ENCODE results near the gene B4GALNT2.

B4GALNT2 gene

GRCh38 chr17:49209061-49209571, 76.5 kb downstream of the B4GALNT2 start:
- DNase-seq (ENCODE audit: extremely low read depth, low read depth), result no peak
- H3K4me3 ChIP-seq (replicated peaks; ENCODE audit: low read depth, low read length), result no peak overlapping the region
- TF ChIP-seq CTCF (IDR thresholded peaks at IDR 0.05; ENCODE audit: low read depth, low read length, missing control alignments), result no peak

GRCh38 chr17:49210158-49211029, 77.8 kb downstream of the B4GALNT2 start, which contains the start of the genes ABI3 and GNGT2:
TSS of gene ABI3 (plus strand) at chr17:49210707. CDS start at chr17:49210725, 18 bp downstream.
TSS of gene GNGT2 (minus strand) at chr17:49210574. CDS start at chr17:49207422, 3,152 bp downstream.
- no peak for TF ChIP-seq CTCF (IDR thresholded peaks at IDR 0.05; ENCODE audit: low read depth, low read length, missing control alignments)
- DNase-seq (ENCODE audit: extremely low read depth, low read depth), result no peak
- no peak within 1 kb of the TSS for H3K4me3 ChIP-seq (replicated peaks; ENCODE audit: low read depth, low read length)

DNA sequence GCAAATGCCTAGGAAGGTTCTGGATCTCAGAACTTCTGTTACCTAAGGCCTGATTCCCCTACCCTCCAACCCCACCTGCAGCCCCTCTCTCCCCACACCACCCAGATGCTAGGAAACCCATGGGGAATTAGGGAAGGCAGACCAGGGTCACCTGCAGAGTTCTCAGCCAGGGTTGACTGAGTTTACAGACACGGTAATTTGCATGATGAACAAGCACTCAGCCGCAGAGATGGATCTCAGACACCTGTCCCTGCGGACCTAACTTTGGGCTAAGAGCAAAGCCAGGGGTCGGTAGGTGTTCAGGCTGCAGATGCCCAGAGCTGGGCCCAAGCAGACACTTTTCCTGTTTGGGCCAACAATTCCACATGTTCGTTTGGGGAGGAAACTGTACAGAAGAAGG, 80.8 kb downstream of the B4GALNT2 start:
- TF ChIP-seq CTCF (IDR thresholded peaks at IDR 0.05; ENCODE audit: low read depth, low read length, missing control alignments), result no peak
- DNase-seq (ENCODE audit: extremely low read depth, low read depth), result no peak
- no peak overlapping the region for H3K4me3 ChIP-seq (replicated peaks; ENCODE audit: low read depth, low read length)

GRCh38 chr17:49213847-49214246, 81.3 kb downstream of the B4GALNT2 start:
- DNase-seq (ENCODE audit: extremely low read depth, low read depth), result no peak
- no peak for TF ChIP-seq CTCF (IDR thresholded peaks at IDR 0.05; ENCODE audit: low read depth, low read length, missing control alignments)
- no peak overlapping the region for H3K4me3 ChIP-seq (replicated peaks; ENCODE audit: low read depth, low read length)

GRCh38 chr17:49214676-49215360, 82.2 kb downstream of the B4GALNT2 start:
- TF ChIP-seq CTCF (IDR thresholded peaks at IDR 0.05; ENCODE audit: low read depth, low read length, missing control alignments), result no peak
- no peak for DNase-seq (ENCODE audit: extremely low read depth, low read depth)
- H3K4me3 ChIP-seq (replicated peaks; ENCODE audit: low read depth, low read length), result no peak overlapping the region

- no peak for DNase-seq (ENCODE audit: extremely low read depth, low read depth)
- TF ChIP-seq CTCF (IDR thresholded peaks at IDR 0.05; ENCODE audit: low read depth, low read length, missing control alignments), result no peak
- H3K4me3 ChIP-seq (replicated peaks; ENCODE audit: low read depth, low read length), result no peak overlapping the region
These were observed 83.9 kb downstream of the B4GALNT2 start for GRCh38 chr17:49216482-49216881.

Data from HFF-Myc (cell line).